HG03469 (cell line): Measurements from ENCODE around the gene SETBP1.

Experiments
- ATAC-seq: cut with Tn5 transposase; IDR thresholded peaks from one replicate; pipeline ENCODE4 v1.9.1; 2021; ENCODE audit warnings: mild to moderate bottlenecking, moderate library complexity, moderate number of reproducible peaks; ENCODE audit not compliant: unreplicated experiment

Gene SETBP1

GRCh38 chr18:44859263-44859662 lies 178.6 kb downstream of the SETBP1 start:
- no peak for ATAC-seq

GRCh38 chr18:44859751-44860439 lies 179.2 kb downstream of the SETBP1 start:
- no peak for ATAC-seq

- no peak for ATAC-seq
Measured at GRCh38 chr18:44862112-44862511, 181.4 kb downstream of the SETBP1 start.

DNA sequence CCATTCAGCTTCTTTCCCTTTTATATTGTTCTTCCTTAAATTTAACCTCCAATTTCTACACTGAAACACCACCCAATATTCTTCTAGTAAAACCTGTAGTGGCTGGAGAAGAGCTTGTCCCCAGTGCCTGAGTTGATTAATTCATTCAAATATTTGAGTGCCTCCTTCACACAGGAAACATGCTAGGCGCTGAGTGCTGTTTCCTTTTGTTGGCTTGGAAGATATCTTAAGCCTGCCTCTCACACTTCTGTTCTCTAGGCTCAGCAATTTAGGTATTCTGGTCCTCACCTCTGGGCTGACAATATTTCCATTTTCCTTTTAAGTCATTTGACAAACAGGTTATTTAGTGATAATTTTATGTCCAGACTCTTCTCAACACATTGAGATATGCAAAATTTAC lies 185.4 kb downstream of the SETBP1 start:
- no peak for ATAC-seq

DNA sequence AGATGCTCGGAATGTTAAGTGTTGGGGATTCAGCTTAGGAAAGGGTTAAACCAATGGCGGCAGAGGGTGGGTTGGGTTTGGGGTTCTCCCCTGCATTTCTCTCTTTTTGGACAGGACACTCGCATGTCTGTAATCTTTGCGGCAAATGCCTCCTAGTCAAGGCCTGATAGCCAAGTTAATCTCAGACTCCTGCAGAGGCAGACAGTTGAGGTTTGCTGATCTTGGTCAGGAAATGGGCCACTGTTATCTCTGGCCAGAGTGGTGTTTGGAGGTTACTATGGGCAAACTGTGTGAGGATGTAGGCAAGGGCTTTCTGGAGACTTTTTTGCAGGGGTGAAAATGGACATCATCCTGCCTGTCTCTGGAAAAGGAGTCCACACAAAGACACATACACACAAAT lies 188.8 kb downstream of the SETBP1 start:
- ATAC-seq = no peak

- no peak for ATAC-seq
Measured at GRCh38 chr18:44870631-44871502, 190.2 kb downstream of the SETBP1 start.

DNA sequence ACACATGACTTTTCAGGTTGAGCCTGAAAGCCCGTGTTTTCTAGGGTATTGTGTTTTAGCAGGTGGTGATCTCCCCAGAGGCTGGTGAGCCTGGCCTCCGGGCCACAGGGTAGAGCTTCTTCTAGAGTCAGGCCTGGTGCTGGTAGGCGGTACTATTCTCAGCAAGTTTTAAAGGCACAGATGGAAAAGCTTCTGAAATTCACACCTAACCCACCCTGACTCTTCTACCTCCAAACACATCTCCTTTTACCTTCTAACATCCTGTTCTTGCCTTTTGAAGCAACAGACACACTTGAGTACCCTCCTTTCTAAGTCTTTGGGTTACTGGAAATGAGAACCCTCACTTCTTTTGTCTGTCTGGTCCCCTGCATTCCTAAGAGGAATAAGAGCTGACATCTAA lies 191.1 kb downstream of the SETBP1 start:
- ATAC-seq = peak; percentile 57

DNA sequence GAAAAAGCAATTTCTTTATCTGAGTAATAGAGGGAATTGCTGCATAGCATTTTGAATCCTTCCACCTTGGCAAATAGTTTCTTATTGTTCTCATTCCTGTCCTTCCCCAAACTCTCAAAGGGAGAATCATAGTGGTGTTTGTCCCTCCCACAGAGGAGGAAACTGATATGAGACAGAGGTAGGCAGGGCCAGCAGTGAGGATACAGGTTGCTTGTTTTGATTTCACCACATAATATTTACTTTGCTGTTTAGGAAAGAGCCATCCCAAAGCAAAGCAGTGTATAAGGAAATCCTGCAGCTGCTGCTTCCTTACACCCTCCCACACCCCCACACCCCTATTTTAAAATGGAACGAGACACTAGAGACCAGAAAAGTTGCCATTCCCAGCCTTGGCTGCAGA lies 195.3 kb downstream of the SETBP1 start:
- no peak for ATAC-seq

- no peak for ATAC-seq
Measured at GRCh38 chr18:44876755-44877154, 196.1 kb downstream of the SETBP1 start.

GRCh38 chr18:44878335-44878734 lies 197.6 kb downstream of the SETBP1 start:
- no peak for ATAC-seq

DNA sequence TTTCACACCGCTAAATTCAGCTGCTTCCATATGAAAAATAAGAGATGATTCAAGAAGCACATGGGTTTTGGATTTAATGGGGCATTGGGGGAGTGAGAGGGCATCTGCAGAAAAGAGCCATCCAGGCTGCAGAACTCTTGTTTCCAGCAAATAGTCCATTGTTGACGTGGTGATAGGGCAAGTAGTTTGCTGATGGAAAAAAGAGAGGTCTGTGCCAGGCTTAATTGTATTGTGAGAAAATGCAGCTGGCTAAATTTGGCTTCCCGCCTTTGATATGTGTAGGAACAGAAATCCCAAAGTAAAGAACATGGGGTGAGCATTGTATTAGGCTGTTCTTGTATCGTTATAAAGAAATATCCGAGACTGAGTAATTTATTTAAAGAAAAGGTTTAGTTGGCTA lies 199.5 kb downstream of the SETBP1 start:
- ATAC-seq = no peak

GRCh38 chr18:44881461-44882162 lies 200.9 kb downstream of the SETBP1 start:
- ATAC-seq = no peak

- ATAC-seq = no peak
Measured at GRCh38 chr18:44882163-44882868, 201.6 kb downstream of the SETBP1 start.

GRCh38 chr18:44883671-44884070 lies 203.0 kb downstream of the SETBP1 start:
- ATAC-seq = no peak

GRCh38 chr18:44884431-44884830 lies 203.7 kb downstream of the SETBP1 start:
- ATAC-seq = no peak

GRCh38 chr18:44885507-44885906 lies 204.8 kb downstream of the SETBP1 start:
- ATAC-seq = no peak

DNA sequence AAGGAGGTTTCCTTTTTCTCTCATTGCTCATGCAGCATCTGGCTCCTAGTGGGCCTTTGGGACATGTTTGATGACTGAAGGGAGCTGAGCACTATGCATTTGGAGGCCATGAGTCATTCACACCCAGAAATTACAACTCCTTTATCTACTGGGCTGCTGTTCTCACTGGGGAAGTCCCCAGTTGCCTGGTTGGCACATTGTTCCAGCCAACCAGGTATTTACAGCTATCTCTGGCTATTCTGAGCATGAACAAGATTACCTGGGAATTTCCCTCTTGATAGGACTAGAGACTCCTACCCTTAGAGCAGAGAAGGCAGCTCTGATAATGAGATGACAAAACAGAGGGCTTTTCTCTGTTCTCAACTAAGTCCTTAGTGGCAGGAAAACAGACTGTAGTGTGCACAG lies 206.5 kb downstream of the SETBP1 start:
- peak; percentile 92 for ATAC-seq

DNA sequence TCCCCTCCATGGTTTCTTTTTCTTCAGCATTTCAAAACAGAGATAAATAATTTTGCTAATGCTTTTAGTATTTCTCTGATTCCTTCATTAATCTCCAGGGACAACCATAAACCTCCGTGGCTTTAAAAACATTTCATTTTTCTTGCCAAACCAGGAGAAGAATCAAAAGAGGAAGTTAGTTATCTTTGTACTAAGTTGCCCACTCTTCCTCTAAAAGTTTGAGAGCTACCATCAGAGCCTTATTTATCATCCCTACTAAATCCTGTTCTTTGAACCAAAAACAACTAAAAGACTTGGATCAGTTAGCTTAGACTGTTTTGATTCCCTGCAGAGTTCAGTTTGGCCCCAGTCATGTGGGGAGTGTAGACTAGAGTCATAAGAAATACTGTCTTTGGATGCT lies 208.4 kb downstream of the SETBP1 start:
- no peak for ATAC-seq

DNA sequence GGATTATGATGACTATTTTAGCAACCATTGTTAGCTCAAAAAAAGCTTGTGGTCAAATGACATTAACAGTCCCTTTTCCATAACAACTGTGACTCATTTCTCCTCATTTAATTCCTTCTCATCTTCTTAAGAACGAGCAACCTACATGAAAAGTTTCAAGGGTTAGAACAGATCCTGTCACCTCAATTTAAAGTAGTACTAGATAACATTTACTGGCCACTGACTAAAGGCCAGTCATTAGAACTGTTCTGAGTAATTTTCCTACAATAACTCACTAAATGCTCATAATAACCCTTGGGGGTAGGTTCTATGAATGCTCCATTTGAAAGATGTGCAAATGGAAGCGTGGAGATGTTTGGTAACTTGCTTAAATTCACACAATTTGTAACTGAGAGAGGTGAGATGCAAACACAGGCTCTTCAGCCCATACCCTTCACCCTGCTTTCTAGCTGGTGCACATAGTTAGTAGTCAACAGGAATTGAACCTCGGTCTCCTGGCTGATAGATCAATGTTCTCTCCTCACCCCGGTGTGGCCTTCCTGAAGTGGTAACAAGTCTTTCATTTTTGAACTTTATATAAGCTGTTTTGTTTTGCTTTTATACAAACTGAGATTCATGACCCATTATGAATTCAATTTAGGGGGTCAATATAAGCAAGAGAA lies 212.5 kb downstream of the SETBP1 start:
- no peak for ATAC-seq

DNA sequence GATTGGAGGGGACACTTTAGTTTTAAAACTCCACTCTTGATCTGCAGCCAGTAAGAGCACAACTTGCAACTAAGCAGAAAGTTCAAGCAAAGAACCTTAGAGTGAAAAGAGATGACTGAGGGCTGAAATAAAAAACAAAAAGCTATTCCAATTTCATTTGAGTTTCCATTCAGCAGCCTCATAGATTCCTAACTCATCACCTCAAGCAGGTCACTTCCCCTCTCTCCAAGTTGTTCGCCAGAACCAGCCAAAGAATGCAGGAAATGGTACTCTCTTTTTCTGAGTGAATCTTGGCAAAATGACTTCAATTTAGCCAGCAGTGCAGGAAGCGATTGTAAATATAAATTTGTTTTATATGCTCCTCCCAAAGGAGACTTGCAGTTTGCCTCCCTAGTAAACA lies 213.3 kb downstream of the SETBP1 start:
- no peak for ATAC-seq
